ACC112 (cell line): ENCODE measurements around the gene BRD3OS.

Experiments
- H2AFZ ChIP-seq: fragments of 200-600 bp; sonication (generic); one replicate; pipeline ENCODE4 v1.6.0; 2017; ENCODE audit warnings: antibody characterized with exemption, low read length; ENCODE audit not compliant: unreplicated experiment
- H3K27ac ChIP-seq: fragments of 200-600 bp; sonication (generic); 2 replicates; pipeline ENCODE4 v1.5.1; 2014; ENCODE audit warnings: low read depth, mild to moderate bottlenecking, antibody characterized with exemption, low read length, moderate library complexity
- H3K27me3 ChIP-seq: fragments of 200-600 bp; sonication (generic); 2 replicates; pipeline ENCODE4 v1.6.1; 2014; ENCODE audit warnings: mild to moderate bottlenecking, antibody characterized with exemption, low read length, moderate library complexity, mixed read lengths; ENCODE audit not compliant: insufficient read depth
- H3K36me3 ChIP-seq: fragments of 200-600 bp; sonication (generic); 2 replicates; pipeline ENCODE4 v1.6.1; 2016; ENCODE audit warnings: mild to moderate bottlenecking, antibody characterized with exemption, low read length, moderate library complexity, mixed read lengths; ENCODE audit not compliant: insufficient read depth
- H3K4me1 ChIP-seq: fragments of 200-600 bp; sonication (generic); one replicate; pipeline ENCODE4 v1.6.1; 2016; ENCODE audit warnings: low read length, mixed read lengths; ENCODE audit not compliant: insufficient read depth, unreplicated experiment, control insufficient read depth
- H3K4me3 ChIP-seq: fragments of 200-600 bp; sonication (generic); 2 replicates; pipeline ENCODE4 v1.5.1; 2014; ENCODE audit warnings: mild to moderate bottlenecking, low read depth, low read length
- H3K79me2 ChIP-seq: fragments of 200-600 bp; sonication (generic); one replicate; pipeline ENCODE4 v1.6.0; 2016; ENCODE audit warnings: low read length; ENCODE audit not compliant: control insufficient read depth, unreplicated experiment, insufficient read depth

Gene BRD3OS

GRCh38 chr9:134061019-134061687 is 35.9 kb downstream of the BRD3OS start:
- Histone ChIP-seq H3K27ac (no peak overlapping the region), H3K4me1 (peaks cover 45% of the 10 kb centered on the region), H3K27me3 (no peaks in the 10 kb centered on the region), H3K4me3 (no peak overlapping the region), H2AFZ (no peak overlapping the region), H3K79me2 (peaks cover 98% of the 10 kb centered on the region), H3K36me3 (no peaks in the 10 kb centered on the region)

GRCh38 chr9:134061688-134062371 is 36.5 kb downstream of the BRD3OS start:
- Histone ChIP-seq H3K4me1 (peaks cover 39% of the 10 kb centered on the region), H3K36me3 (no peaks in the 10 kb centered on the region), H3K27ac (no peak overlapping the region), H3K4me3 (no peak overlapping the region), H3K79me2 (peaks cover 98% of the 10 kb centered on the region), H3K27me3 (no peaks in the 10 kb centered on the region), H2AFZ (no peak overlapping the region)

- Histone ChIP-seq H3K27ac (no peak overlapping the region), H2AFZ (no peak overlapping the region), H3K36me3 (no peaks in the 10 kb centered on the region), H3K27me3 (no peaks in the 10 kb centered on the region), H3K4me1 (peaks cover 36% of the 10 kb centered on the region), H3K4me3 (no peak overlapping the region), H3K79me2 (peaks cover 97% of the 10 kb centered on the region)
These were observed 37.3 kb downstream of the BRD3OS start for GRCh38 chr9:134062461-134063087.

- Histone ChIP-seq H3K4me1 (peaks cover 31% of the 10 kb centered on the region), H3K4me3 (no peak overlapping the region), H3K36me3 (no peaks in the 10 kb centered on the region), H3K27ac (no peak overlapping the region), H2AFZ (no peak overlapping the region), H3K27me3 (no peaks in the 10 kb centered on the region), H3K79me2 (peaks cover 92% of the 10 kb centered on the region)
These were observed 37.8 kb downstream of the BRD3OS start for GRCh38 chr9:134063088-134063570.

GRCh38 chr9:134063571-134064450 is 38.5 kb downstream of the BRD3OS start:
- peaks cover 86% of the 10 kb centered on the region for H3K79me2 ChIP-seq
- peaks cover 25% of the 10 kb centered on the region for H3K4me1 ChIP-seq
- no peaks in the 10 kb centered on the region for H3K27me3 ChIP-seq
- H3K27ac ChIP-seq: no peak overlapping the region
- no peak overlapping the region for H2AFZ ChIP-seq
- no peak overlapping the region for H3K4me3 ChIP-seq
- no peaks in the 10 kb centered on the region for H3K36me3 ChIP-seq

GRCh38 chr9:134064711-134065110 is 39.4 kb downstream of the BRD3OS start:
- peaks cover 5% of the 10 kb centered on the region for H3K27me3 ChIP-seq
- no peak overlapping the region for H3K4me3 ChIP-seq
- no peaks in the 10 kb centered on the region for H3K36me3 ChIP-seq
- peaks cover 16% of the 10 kb centered on the region for H3K4me1 ChIP-seq
- peaks cover 77% of the 10 kb centered on the region for H3K79me2 ChIP-seq
- H2AFZ ChIP-seq: no peak overlapping the region
- H3K27ac ChIP-seq: no peak overlapping the region

- Histone ChIP-seq H3K27me3 (peaks cover 16% of the 10 kb centered on the region), H2AFZ (no peak overlapping the region), H3K4me3 (peak overlapping the region; percentile 100), H3K36me3 (no peaks in the 10 kb centered on the region), H3K4me1 (peaks cover 11% of the 10 kb centered on the region), H3K79me2 (peaks cover 66% of the 10 kb centered on the region), H3K27ac (peak overlapping the region; percentile 46)
These were observed 40.5 kb downstream of the BRD3OS start for GRCh38 chr9:134065612-134066419.

GRCh38 chr9:134066526-134066912 is 41.2 kb downstream of the BRD3OS start:
- peaks cover 5% of the 10 kb centered on the region for H3K4me1 ChIP-seq
- H3K4me3 ChIP-seq: peak overlapping the region; percentile 100
- peaks cover 59% of the 10 kb centered on the region for H3K79me2 ChIP-seq
- H3K27ac ChIP-seq: peak overlapping the region; percentile 46
- no peak overlapping the region for H2AFZ ChIP-seq
- no peaks in the 10 kb centered on the region for H3K36me3 ChIP-seq
- peaks cover 22% of the 10 kb centered on the region for H3K27me3 ChIP-seq

GRCh38 chr9:134066913-134067851 is 41.9 kb downstream of the BRD3OS start:
- Histone ChIP-seq H2AFZ (peak overlapping the region; percentile 90), H3K36me3 (no peaks in the 10 kb centered on the region), H3K79me2 (peaks cover 52% of the 10 kb centered on the region), H3K27me3 (peaks cover 26% of the 10 kb centered on the region), H3K27ac (peak overlapping the region; percentile 46), H3K4me1 (peaks cover 5% of the 10 kb centered on the region), H3K4me3 (peak overlapping the region; percentile 100)
